ENCODE measurements around the gene OR5AU1. TPM values are rescaled to one million over a fixed set of nuclear protein-coding genes. Genes with fewer than 3 reads are reported as not detected.

OR5AU1 gene
- total RNA-seq, 1 experiment from 2014 or later, result not detected

DNA sequence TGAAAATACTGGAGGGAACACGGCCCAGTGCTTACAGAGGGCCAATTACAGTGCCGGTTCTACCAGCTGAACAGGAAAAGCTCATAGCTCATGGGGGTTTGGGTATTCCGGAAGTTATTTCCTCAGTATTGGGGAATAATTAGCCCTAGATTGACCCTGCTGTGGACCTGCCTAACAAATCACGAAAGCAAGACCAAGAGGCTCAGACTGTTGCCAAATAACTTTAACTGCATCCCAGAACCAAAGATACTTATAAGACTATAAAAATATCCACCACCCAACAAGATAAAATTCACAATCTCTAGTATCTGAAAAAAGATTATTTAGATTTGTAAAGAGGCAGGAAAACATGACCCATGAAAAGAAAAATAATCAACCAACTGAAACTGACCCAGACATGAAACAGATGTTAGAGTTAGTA, 8.0 kb upstream of the OR5AU1 start:
- no TSS peak for BruUV-seq (replicated peaks)
- H3K9me3 ChIP-seq (ENCODE audit: control insufficient read depth in 1 of 2, insufficient read depth in 1 of 2, low read depth in 1 of 2, low read length in 2 of 2), result no peaks in the 10 kb centered on the region
- no peak overlapping the region for H3K4me2 ChIP-seq (ENCODE audit: low read length)
- RAD21 ChIA-PET (ENCODE audit: low non-redundant PET in 1 of 2, low total read pairs in 2 of 2, uncharacterized antibody in 2 of 2, unreplicated experiment in 2 of 2), result no interaction called here
- H3K4me1 ChIP-seq (ENCODE audit: control insufficient read depth in 1 of 2, insufficient read depth in 2 of 2, low read length in 2 of 2), result no peaks in the 10 kb centered on the region
- ATAC-seq (no peak), DNase-seq (ENCODE audit: low read depth, low spot score) (no peak)
- no peaks in the 10 kb centered on the region for H3K9me2 ChIP-seq (ENCODE audit: insufficient read depth)
- H2AFZ ChIP-seq (ENCODE audit: low read depth, low read length, poor library complexity, severe bottlenecking), result no peak overlapping the region
- intact Hi-C loops (cut with micrococcal nuclease), result no loop called here
- TF ChIP-seq RAD21 (IDR thresholded peaks at IDR 0.05; ENCODE audit: low read depth) (no peak), YY1 (IDR thresholded peaks at IDR 0.05; ENCODE audit: extremely low read depth, insufficient replicate concordance, low read depth, low read length) (no peak), POLR2AphosphoS5 (IDR thresholded peaks at IDR 0.05; ENCODE audit: low read depth, low read length) (no peak), TCF7L2 (IDR thresholded peaks at IDR 0.05; ENCODE audit: borderline replicate concordance, extremely low read depth, insufficient read depth, insufficient read length) (no peak), EGR1 (IDR thresholded peaks at IDR 0.05; ENCODE audit: low read depth) (no peak), ELF1 (IDR thresholded peaks at IDR 0.05; ENCODE audit: borderline replicate concordance, low read depth) (no peak), JUND (IDR thresholded peaks at IDR 0.05) (no peak), CEBPB (IDR thresholded peaks at IDR 0.05; ENCODE audit: low read depth) (no peak), EZH2 (IDR thresholded peaks at IDR 0.05) (no peak), ZNF274 (IDR thresholded peaks at IDR 0.05; ENCODE audit: low read depth, low read length) (no peak)
- TF ChIP-seq, protein P1, sequence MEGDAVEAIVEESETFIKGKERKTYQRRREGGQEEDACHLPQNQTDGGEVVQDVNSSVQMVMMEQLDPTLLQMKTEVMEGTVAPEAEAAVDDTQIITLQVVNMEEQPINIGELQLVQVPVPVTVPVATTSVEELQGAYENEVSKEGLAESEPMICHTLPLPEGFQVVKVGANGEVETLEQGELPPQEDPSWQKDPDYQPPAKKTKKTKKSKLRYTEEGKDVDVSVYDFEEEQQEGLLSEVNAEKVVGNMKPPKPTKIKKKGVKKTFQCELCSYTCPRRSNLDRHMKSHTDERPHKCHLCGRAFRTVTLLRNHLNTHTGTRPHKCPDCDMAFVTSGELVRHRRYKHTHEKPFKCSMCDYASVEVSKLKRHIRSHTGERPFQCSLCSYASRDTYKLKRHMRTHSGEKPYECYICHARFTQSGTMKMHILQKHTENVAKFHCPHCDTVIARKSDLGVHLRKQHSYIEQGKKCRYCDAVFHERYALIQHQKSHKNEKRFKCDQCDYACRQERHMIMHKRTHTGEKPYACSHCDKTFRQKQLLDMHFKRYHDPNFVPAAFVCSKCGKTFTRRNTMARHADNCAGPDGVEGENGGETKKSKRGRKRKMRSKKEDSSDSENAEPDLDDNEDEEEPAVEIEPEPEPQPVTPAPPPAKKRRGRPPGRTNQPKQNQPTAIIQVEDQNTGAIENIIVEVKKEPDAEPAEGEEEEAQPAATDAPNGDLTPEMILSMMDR (IDR thresholded peaks at IDR 0.05 in 2 of 3, conservative IDR thresholded peaks at IDR 0.05 in 1 of 3; ENCODE audit: borderline replicate concordance in 1 of 3, insufficient read depth in 1 of 3, low read depth in 2 of 3, low read length in 2 of 3), result no peak
- TF ChIP-seq, protein P2, sequence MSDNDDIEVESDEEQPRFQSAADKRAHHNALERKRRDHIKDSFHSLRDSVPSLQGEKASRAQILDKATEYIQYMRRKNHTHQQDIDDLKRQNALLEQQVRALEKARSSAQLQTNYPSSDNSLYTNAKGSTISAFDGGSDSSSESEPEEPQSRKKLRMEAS (IDR thresholded peaks at IDR 0.05), result no peak
- H3K9ac ChIP-seq (ENCODE audit: low read length), result no peak overlapping the region
- H4K20me1 ChIP-seq (ENCODE audit: insufficient read depth), result no peaks in the 10 kb centered on the region
- H3K79me2 ChIP-seq (ENCODE audit: insufficient read depth, low read length), result no peaks in the 10 kb centered on the region
- no peak overlapping the region for H3K4me3 ChIP-seq (replicated peaks in 1 of 2; ENCODE audit: low read depth in 1 of 2, low read length in 2 of 2)
- no peak overlapping the region for H3K27ac ChIP-seq (ENCODE audit: low read depth, low read length)
- H3K27me3 ChIP-seq (ENCODE audit: insufficient read depth, low read length), result peaks cover 4% of the 10 kb centered on the region; the same call in 1 of the 2 replicates
- CTCF ChIA-PET, result no interaction called here
- no peaks in the 10 kb centered on the region for H3K36me3 ChIP-seq (ENCODE audit: control insufficient read depth in 1 of 2, insufficient read depth in 2 of 2, low read length in 2 of 2)
- POLR2A ChIA-PET, result no interaction called here

All from HCT116 (cell line).